Chondrocyte (in vitro differentiated cells): ENCODE results near the gene ZCWPW1. TPM values are rescaled to one million over a fixed set of nuclear protein-coding genes. Genes with fewer than 3 reads are reported as not detected.
"Not testable (repeated sequence)": the region's sequence is repeated elsewhere in the genome, so short reads cannot be mapped to it uniquely, and the experiment has no call there.

ENCODE experiments used
- DNase-seq: peaks from one replicate; pipeline ENCODE4 v3.0.0; 2021; ENCODE audit warnings: mixed read lengths, low spot score
- H3K27ac Mint-ChIP-seq: one replicate; pipeline ENCODE4 v1.8.0; 2021; ENCODE audit warnings: mild to moderate bottlenecking, moderate library complexity, mixed read lengths; ENCODE audit not compliant: unreplicated experiment
- H3K27me3 Mint-ChIP-seq: 2 replicates; pipeline ENCODE4 v1.8.0; 2021; ENCODE audit warnings: low read depth, mixed read lengths
- H3K36me3 Mint-ChIP-seq: 2 replicates; pipeline ENCODE4 v1.8.0; 2021; ENCODE audit warnings: low read depth, mixed read lengths
- H3K4me1 Mint-ChIP-seq: 2 replicates; pipeline ENCODE4 v1.8.0; 2021; ENCODE audit warnings: low read depth, mild to moderate bottlenecking, mixed read lengths
- H3K4me3 Mint-ChIP-seq: one replicate; pipeline ENCODE4 v1.8.0; 2021; ENCODE audit warnings: mild to moderate bottlenecking, moderate library complexity, mixed read lengths; ENCODE audit not compliant: unreplicated experiment
- H3K9me3 Mint-ChIP-seq: 2 replicates; pipeline ENCODE4 v1.8.0; 2021; ENCODE audit warnings: low read depth, mixed read lengths
- CTCF ChIP-seq: fragments of 200-600 bp; sonication (generic); IDR thresholded peaks from 2 replicates; pipeline ENCODE4 v1.5.0; 2021; ENCODE audit warnings: antibody characterized with exemption, mild to moderate bottlenecking, moderate library complexity
- total RNA-seq: library from RNA; stranded (reverse); gene quantifications from 3 replicates; pipeline ENCODE4 v1.2.1, GENCODE V29; 2021

ZCWPW1 gene
- total RNA-seq, 1 donor from 2014 or later: 3.8 TPM

- no peak for DNase-seq
- Mint-ChIP-seq H3K27me3 (no peaks in the 10 kb centered on the region), H3K4me1 (no peaks in the 10 kb centered on the region), H3K27ac (no peak overlapping the region), H3K36me3 (no peaks in the 10 kb centered on the region), H3K9me3 (no peaks in the 10 kb centered on the region), H3K4me3 (no peak overlapping the region)
- TF ChIP-seq CTCF: no peak
Measured at GRCh38 chr7:100376066-100376465, 52.4 kb downstream of the ZCWPW1 start.

- H3K9me3 Mint-ChIP-seq: no peaks in the 10 kb centered on the region
- no peaks in the 10 kb centered on the region for H3K27me3 Mint-ChIP-seq
- H3K4me3 Mint-ChIP-seq: no peak overlapping the region
- H3K4me1 Mint-ChIP-seq: no peaks in the 10 kb centered on the region
- no peak overlapping the region for H3K27ac Mint-ChIP-seq
- peak; percentile 60 for DNase-seq
- no peaks in the 10 kb centered on the region for H3K36me3 Mint-ChIP-seq
- no peak for TF ChIP-seq CTCF
Measured at GRCh38 chr7:100374601-100375000, 53.9 kb downstream of the ZCWPW1 start.

- peak; percentile 25 for TF ChIP-seq CTCF
- H3K27me3 Mint-ChIP-seq, H3K9me3 Mint-ChIP-seq, H3K27ac Mint-ChIP-seq, H3K4me1 Mint-ChIP-seq, H3K4me3 Mint-ChIP-seq, H3K36me3 Mint-ChIP-seq: not testable (repeated sequence)
- DNase-seq: peak; percentile 24
Measured at GRCh38 chr7:100373870-100374598, 54.5 kb downstream of the ZCWPW1 start.

GRCh38 chr7:100373261-100373831, 55.2 kb downstream of the ZCWPW1 start, which contains the start of gene PILRA:
Gene PILRA (plus strand): TSS chr7:100373487. CDS start chr7:100373657, 170 bp downstream.
- peak; percentile 68 for DNase-seq
- no peak within 1 kb of the TSS for H3K4me3 Mint-ChIP-seq
- no peaks in the 10 kb centered on the region for H3K27me3 Mint-ChIP-seq
- H3K27ac Mint-ChIP-seq: no peak within 1 kb of the TSS
- no peaks in the 10 kb centered on the region for H3K9me3 Mint-ChIP-seq
- no peaks in the 10 kb centered on the region for H3K4me1 Mint-ChIP-seq
- no peak for TF ChIP-seq CTCF
- no peaks in the 10 kb centered on the region for H3K36me3 Mint-ChIP-seq

- no peak for TF ChIP-seq CTCF
- DNase-seq: peak; percentile 63
- no peak overlapping the region for H3K4me3 Mint-ChIP-seq
- H3K27me3 Mint-ChIP-seq: no peaks in the 10 kb centered on the region
- no peak overlapping the region for H3K27ac Mint-ChIP-seq
- no peaks in the 10 kb centered on the region for H3K4me1 Mint-ChIP-seq
- no peaks in the 10 kb centered on the region for H3K9me3 Mint-ChIP-seq
- no peaks in the 10 kb centered on the region for H3K36me3 Mint-ChIP-seq
Measured at GRCh38 chr7:100372694-100373093, 55.8 kb downstream of the ZCWPW1 start.
